Measurements from ENCODE around the gene STAG3. TPM values are rescaled to one million over a fixed set of nuclear protein-coding genes. Genes with fewer than 3 reads are reported as not detected.
"Not testable (repeated sequence)": the region's sequence is repeated elsewhere in the genome, so short reads cannot be mapped to it uniquely, and the experiment has no call there.

STAG3 gene
- total RNA-seq, 2 experiments from 2014 or later: 24.7 to 28.3 TPM

DNA sequence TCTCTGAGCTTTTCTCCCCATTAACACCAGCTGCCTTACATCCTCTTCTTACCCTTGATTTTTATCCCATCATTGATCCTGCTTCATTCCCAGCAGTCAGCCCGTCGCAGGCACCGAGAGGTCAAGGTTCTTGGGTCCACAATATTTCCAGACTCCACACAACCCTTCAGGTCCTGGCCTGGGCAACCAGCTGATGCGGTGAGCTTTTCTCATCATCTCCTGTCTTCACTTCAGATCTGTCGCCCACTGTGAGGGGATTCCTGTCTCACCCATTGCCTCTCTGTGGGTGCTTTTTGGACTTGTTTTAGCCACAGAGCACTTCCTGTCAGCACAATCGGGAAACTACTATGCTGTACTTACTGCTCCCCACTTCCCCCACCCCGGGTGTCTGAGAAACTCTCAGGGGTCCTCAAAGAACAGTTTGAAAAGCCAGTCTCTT, 33.6 kb downstream of the STAG3 start:
- H3K9me3 Mint-ChIP-seq (ENCODE audit: low read depth): no peaks in the 10 kb centered on the region
- ChIA-PET CTCF (interaction anchor here (0.6 to 2.8 kb wide), 4 partner anchors 9 to 80 kb away, joined by 3 to 15 read pairs (median 4); no protein-coding TSS in a partner anchor), POLR2A (interaction anchor here (0.7 kb wide), 1 partner anchor 70 kb away, joined by 3 read pairs; no protein-coding TSS in a partner anchor)
- intact Hi-C loops (cut with DNase I, micrococcal nuclease): no loop called here
- peaks cover 63% of the 10 kb centered on the region for H3K4me1 Mint-ChIP-seq
- peak; percentile 50 for ATAC-seq
- peak overlapping the region; percentile 54 for H3K4me3 Mint-ChIP-seq
- H3K27ac Mint-ChIP-seq: peak overlapping the region; percentile 97
- peaks cover 8% of the 10 kb centered on the region for H3K36me3 Mint-ChIP-seq (ENCODE audit: low read depth)
- H3K27me3 Mint-ChIP-seq: no peaks in the 10 kb centered on the region
- DNase-seq: peak; percentile 65

DNA sequence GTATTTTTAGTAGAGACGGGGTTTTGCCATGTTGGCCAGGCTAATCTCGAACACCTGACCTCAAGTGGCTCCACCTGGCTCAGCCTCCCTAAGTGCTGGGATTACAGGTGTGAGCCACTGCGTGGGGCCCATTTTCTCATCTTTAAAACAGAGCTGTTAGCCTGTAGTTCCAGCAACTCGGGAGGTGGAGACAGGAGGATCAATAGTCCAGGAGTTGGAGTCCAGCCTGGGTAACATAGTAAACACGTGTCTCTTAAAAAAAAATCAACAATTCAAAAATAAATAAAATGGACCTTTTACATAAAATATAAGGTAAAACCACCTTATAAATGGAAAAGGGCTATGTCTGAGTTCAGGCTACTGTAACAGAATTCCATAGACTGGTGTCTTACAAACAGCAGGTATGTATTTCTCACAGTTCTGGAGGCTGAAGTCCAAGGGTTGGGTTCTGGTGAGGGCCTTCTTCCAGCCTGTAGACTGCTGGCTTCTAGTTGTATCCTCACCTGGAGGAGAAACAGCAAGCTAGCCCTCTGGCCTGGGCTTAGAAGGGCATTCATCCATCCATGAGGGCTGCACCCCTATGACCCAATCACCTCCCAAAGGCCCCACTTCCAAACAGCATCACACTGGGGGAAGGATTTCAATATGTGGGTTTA, 35.0 kb downstream of the STAG3 start:
- intact Hi-C loops (cut with DNase I, micrococcal nuclease): no loop called here
- Mint-ChIP-seq H3K36me3 (ENCODE audit: low read depth) (peaks cover 8% of the 10 kb centered on the region), H3K4me3 (no peak overlapping the region), H3K9me3 (ENCODE audit: low read depth) (no peaks in the 10 kb centered on the region), H3K27me3 (no peaks in the 10 kb centered on the region), H3K4me1 (peaks cover 73% of the 10 kb centered on the region), H3K27ac (peak overlapping the region; percentile 14)
- POLR2A ChIA-PET: no interaction called here
- DNase-seq (no peak), ATAC-seq (no peak)
- CTCF ChIA-PET: interaction anchor here (0.5 to 0.6 kb wide), 2 partner anchors 24 to 84 kb away, joined by 3 to 4 read pairs; no protein-coding TSS in a partner anchor

DNA sequence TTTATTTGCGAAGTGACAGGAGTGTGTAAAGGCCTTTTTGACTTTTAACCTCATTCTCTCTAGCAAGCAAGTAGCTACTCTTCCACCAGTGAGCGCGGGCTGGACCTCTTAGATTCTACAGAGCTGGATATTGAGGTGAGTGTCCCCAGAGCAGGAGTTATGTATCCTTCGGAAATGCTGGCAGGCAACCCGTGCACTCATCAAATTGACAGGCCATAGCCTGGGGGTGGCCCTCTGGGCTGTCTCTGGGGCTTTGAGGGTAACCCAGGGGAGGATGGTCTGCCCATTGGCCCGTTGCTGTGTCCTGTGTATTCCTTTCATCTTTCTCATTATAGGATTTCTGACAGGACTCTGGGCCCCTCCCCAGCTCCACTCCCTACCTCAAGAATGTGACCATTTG, 36.0 kb downstream of the STAG3 start:
- no peak for ATAC-seq
- ChIA-PET POLR2A (no interaction called here), CTCF (no interaction called here)
- Mint-ChIP-seq H3K27ac (peak overlapping the region; percentile 14), H3K36me3 (ENCODE audit: low read depth) (peaks cover 8% of the 10 kb centered on the region), H3K4me3 (no peak overlapping the region), H3K27me3 (no peaks in the 10 kb centered on the region), H3K4me1 (peaks cover 69% of the 10 kb centered on the region), H3K9me3 (ENCODE audit: low read depth) (no peaks in the 10 kb centered on the region)
- no peak for DNase-seq
- intact Hi-C loops (cut with DNase I, micrococcal nuclease): no loop called here

DNA sequence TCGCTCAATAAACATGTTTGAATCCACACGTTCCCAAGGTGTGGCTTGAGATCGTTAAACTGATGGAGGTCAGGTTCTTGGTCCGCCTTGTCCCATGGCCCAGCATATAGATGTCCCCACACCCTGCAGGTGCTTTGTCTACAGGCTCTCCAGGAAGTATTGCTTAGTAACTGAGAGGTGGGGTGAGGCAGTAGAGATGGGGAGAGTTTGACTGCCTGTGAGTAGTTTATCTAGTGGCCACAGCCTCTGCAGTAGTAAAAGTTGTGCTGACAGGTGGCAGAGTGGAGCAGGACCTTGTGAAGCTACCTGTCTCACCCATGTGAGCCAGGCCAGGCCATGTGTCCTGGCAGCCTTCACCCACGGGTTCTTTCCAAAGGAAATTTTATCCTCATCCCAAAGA, 36.6 kb downstream of the STAG3 start:
- intact Hi-C loops (cut with DNase I, micrococcal nuclease); H3K9me3 Mint-ChIP-seq (ENCODE audit: low read depth); H3K4me3 Mint-ChIP-seq; CTCF ChIA-PET; ATAC-seq; H3K27me3 Mint-ChIP-seq; POLR2A ChIA-PET: not testable (repeated sequence)
- peak; percentile 32 for DNase-seq
- peaks cover 69% of the 10 kb centered on the region for H3K4me1 Mint-ChIP-seq
- peaks cover 11% of the 10 kb centered on the region for H3K36me3 Mint-ChIP-seq (ENCODE audit: low read depth)
- H3K27ac Mint-ChIP-seq: peak overlapping the region; percentile 68

DNA sequence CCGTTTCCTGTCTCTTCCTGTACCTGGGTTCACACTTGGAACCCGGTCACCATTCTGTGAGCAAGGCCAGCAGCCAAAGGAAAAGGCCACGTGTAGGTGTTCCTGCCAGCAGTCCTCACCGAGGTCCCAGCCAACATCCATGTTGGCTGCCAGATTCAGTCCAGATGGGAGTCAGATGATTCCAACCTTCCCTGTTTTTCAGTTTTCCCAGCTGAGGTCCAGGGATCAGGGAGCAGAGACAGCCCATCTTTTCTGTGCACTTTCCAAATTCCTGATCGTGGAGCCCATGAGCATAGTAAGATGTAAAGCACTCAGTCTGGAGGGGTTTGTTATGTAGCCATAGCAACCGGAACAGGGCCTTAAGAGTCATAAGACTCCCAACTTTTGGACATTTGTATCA, 38.2 kb downstream of the STAG3 start:
- ChIA-PET CTCF (interaction anchor here (0.7 to 3.1 kb wide), 5 partner anchors 26 to 87 kb away, joined by 3 to 20 read pairs (median 3); partner anchors contain the start of genes GPC2 and STAG3), POLR2A (no interaction called here)
- no peaks in the 10 kb centered on the region for H3K9me3 Mint-ChIP-seq (ENCODE audit: low read depth)
- intact Hi-C loops (cut with DNase I, micrococcal nuclease): loop anchor here (5.0 kb wide), 2 partner anchors 39 to 49 kb away; partner anchors contain the start of genes GAL3ST4 (in 1 of the 2), GPC2 (in 1 of the 2) and STAG3 (in 1 of the 2)
- H3K27me3 Mint-ChIP-seq: no peaks in the 10 kb centered on the region
- peaks cover 54% of the 10 kb centered on the region for H3K4me1 Mint-ChIP-seq
- ATAC-seq (no peak), DNase-seq (no peak)
- peak overlapping the region; percentile 4 for H3K27ac Mint-ChIP-seq
- peaks cover 21% of the 10 kb centered on the region for H3K36me3 Mint-ChIP-seq (ENCODE audit: low read depth)
- no peak overlapping the region for H3K4me3 Mint-ChIP-seq

DNA sequence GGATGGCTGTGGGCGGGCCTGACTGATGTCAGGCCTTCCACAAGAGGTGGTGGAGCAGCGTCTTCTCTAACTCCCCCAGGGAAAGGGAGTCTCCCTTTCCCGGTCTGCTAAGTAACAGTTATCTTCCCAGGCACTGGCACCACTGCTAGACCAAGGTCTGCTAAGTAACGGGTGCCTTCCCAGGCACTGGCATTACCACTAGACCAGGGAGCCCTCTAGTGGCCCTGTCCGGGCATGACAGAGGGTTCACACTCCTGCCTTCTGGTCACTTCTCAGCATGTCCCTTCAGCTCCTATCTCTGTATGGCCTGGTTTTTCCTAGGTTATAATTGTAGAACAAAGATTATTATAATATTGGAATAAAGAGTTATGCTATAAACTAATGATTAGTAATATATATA, 40.2 kb downstream of the STAG3 start:
- H3K4me1 Mint-ChIP-seq: peaks cover 49% of the 10 kb centered on the region
- intact Hi-C loops (cut with DNase I, micrococcal nuclease): loop anchor here (1.0 to 5.0 kb wide), 5 partner anchors 9 to 70 kb away; partner anchors contain the start of genes GAL3ST4 (in 1 of the 2), GPC2 (in 1 of the 2), LAMTOR4 (in 1 of the 2) and STAG3 (in 1 of the 2)
- CTCF ChIA-PET: interaction anchor here (0.6 to 3.1 kb wide), 12 partner anchors 10 to 90 kb away, joined by 3 to 20 read pairs (median 3); partner anchors contain the start of genes GAL3ST4, GPC2 and STAG3
- DNase-seq (peak; percentile 91), ATAC-seq (peak; percentile 8)
- H3K27ac Mint-ChIP-seq; H3K27me3 Mint-ChIP-seq; H3K9me3 Mint-ChIP-seq (ENCODE audit: low read depth); POLR2A ChIA-PET: not testable (repeated sequence)
- H3K36me3 Mint-ChIP-seq (ENCODE audit: low read depth): peaks cover 36% of the 10 kb centered on the region
- H3K4me3 Mint-ChIP-seq: peak overlapping the region; percentile 64

DNA sequence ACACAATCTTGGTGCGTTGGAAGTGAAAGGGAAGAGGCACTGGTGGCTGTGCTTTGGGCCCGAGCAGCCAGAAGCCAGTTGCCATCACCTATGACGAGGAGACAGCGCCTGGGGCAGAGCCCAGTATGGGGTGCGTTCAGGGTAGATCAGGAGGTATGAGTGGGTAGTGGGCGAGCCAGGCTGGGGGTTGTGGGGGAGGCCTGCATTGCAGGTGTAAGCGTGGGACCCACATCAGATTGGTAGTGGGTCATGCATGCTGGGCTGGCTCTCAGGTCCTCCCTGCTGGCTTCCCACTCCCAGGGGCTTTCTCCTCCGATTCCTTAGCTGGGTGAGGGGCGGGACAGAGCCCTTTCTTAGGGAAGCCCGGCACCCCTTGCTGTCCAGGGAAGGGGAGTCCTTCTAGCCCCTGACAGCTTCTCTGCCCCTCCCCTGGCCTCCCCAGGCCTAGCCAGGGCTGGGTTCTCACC, 41.6 kb downstream of the STAG3 start:
- DNase-seq: peak; percentile 67
- POLR2A ChIA-PET: interaction anchor here (0.7 kb wide), 1 partner anchor 42 kb away, joined by 3 read pairs; the partner anchor contains the start of gene GPC2
- H3K4me1 Mint-ChIP-seq: peaks cover 55% of the 10 kb centered on the region
- peak overlapping the region; percentile 96 for H3K4me3 Mint-ChIP-seq
- H3K9me3 Mint-ChIP-seq (ENCODE audit: low read depth): no peaks in the 10 kb centered on the region
- peak; percentile 10 for ATAC-seq
- H3K36me3 Mint-ChIP-seq (ENCODE audit: low read depth): peaks cover 49% of the 10 kb centered on the region
- no peaks in the 10 kb centered on the region for H3K27me3 Mint-ChIP-seq
- H3K27ac Mint-ChIP-seq: peak overlapping the region; percentile 90
- intact Hi-C loops (cut with DNase I, micrococcal nuclease): loop anchor here (5.0 kb wide), 2 partner anchors 42 to 52 kb away; partner anchors contain the start of genes GAL3ST4 (in 1 of the 2), GPC2 (in 1 of the 2) and STAG3 (in 1 of the 2)
- CTCF ChIA-PET: interaction anchor here (0.6 to 3.1 kb wide), 6 partner anchors 81 to 198 kb away, joined by 3 to 20 read pairs (median 3); no protein-coding TSS in a partner anchor

DNA sequence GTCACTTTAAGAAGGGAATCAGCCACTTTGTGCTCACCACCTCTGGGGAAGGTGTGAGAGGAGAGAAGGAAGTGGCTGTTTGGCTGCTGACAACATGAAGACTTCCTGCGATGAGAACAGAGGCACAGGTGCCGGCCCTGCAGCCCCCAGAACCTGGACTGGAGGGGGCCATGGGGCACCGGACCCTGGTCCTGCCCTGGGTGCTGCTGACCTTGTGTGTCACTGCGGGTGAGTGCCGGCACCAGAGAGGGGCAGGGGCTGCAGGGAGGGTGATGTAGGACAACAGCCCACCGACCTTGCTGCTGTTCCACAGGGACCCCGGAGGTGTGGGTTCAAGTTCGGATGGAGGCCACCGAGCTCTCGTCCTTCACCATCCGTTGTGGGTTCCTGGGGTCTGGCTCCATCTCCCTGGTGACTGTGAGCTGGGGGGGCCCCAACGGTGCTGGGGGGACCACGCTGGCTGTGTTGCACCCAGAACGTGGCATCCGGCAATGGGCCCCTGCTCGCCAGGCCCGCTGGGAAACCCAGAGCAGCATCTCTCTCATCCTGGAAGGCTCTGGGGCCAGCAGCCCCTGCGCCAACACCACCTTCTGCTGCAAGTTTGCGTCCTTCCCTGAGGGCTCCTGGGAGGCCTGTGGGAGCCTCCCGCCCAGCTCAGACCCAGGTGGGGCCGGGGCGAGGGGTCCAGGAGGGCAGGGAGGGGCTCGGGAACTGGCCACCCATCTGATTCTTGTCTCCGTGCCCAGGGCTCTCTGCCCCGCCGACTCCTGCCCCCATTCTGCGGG, 42.3 kb downstream of the STAG3 start, which contains the start of gene PVRIG:
TSS of gene PVRIG (plus strand) at position 149 of the 785 bp plus-strand sequence. CDS start at position 171, 22 bp downstream.
- peak within 1 kb of the TSS; percentile 90 for H3K27ac Mint-ChIP-seq
- ChIA-PET CTCF (interaction anchor here (0.6 to 1.2 kb wide), 4 partner anchors 9 to 170 kb away, joined by 3 read pairs; no protein-coding TSS in a partner anchor), POLR2A (interaction anchor here (0.6 to 0.9 kb wide), 2 partner anchors 53 to 366 kb away, joined by 3 read pairs; partner anchors contain the start of genes FBXO24 and LRCH4)
- peaks cover 53% of the 10 kb centered on the region for H3K36me3 Mint-ChIP-seq (ENCODE audit: low read depth)
- H3K27me3 Mint-ChIP-seq; H3K9me3 Mint-ChIP-seq (ENCODE audit: low read depth): not testable (repeated sequence)
- ATAC-seq: peak; percentile 11
- intact Hi-C loops (cut with DNase I, micrococcal nuclease): loop anchor here (2.0 to 5.0 kb wide), 6 partner anchors 29 to 209 kb away; partner anchors contain the start of genes GAL3ST4 (in 1 of the 2), GPC2 (in 1 of the 2), MEPCE (in 1 of the 2) and STAG3 (in 1 of the 2)
- DNase-seq: peak; percentile 73
- peaks cover 57% of the 10 kb centered on the region for H3K4me1 Mint-ChIP-seq
- H3K4me3 Mint-ChIP-seq: peak within 1 kb of the TSS; percentile 96

DNA sequence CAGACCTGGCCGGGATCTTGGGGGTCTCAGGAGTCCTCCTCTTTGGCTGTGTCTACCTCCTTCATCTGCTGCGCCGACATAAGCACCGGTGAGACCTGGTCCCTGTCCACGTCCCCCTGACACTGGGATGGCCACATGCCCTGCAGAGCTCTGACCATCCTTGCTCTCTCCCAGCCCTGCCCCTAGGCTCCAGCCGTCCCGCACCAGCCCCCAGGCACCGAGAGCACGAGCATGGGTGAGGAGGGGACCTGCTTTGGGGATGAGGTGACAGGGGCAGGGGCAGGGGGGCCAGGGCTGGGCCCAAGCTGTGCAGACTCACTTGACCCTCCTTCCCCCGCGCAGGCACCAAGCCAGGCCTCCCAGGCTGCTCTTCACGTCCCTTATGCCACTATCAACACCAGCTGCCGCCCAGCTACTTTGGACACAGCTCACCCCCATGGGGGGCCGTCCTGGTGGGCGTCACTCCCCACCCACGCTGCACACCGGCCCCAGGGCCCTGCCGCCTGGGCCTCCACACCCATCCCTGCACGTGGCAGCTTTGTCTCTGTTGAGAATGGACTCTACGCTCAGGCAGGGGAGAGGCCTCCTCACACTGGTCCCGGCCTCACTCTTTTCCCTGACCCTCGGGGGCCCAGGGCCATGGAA, 43.0 kb downstream of the STAG3 start:
- H3K4me1 Mint-ChIP-seq: peaks cover 50% of the 10 kb centered on the region
- H3K27me3 Mint-ChIP-seq: no peaks in the 10 kb centered on the region
- peak overlapping the region; percentile 96 for H3K4me3 Mint-ChIP-seq
- no peaks in the 10 kb centered on the region for H3K9me3 Mint-ChIP-seq (ENCODE audit: low read depth)
- ChIA-PET POLR2A (interaction anchor here (0.9 kb wide), 1 partner anchor 54 kb away, joined by 3 read pairs; no protein-coding TSS in a partner anchor), CTCF (interaction anchor here (0.6 to 2.2 kb wide), 5 partner anchors 10 to 171 kb away, joined by 3 to 10 read pairs (median 3); no protein-coding TSS in a partner anchor)
- H3K27ac Mint-ChIP-seq: peak overlapping the region; percentile 90
- ATAC-seq: peak; percentile 10
- no peak for DNase-seq
- H3K36me3 Mint-ChIP-seq (ENCODE audit: low read depth): peaks cover 53% of the 10 kb centered on the region
- intact Hi-C loops (cut with DNase I, micrococcal nuclease): loop anchor here (1.0 to 5.0 kb wide), 5 partner anchors 30 to 208 kb away; partner anchors contain the start of genes MEPCE (in 1 of the 2) and ZCWPW1 (in 1 of the 2)

DNA sequence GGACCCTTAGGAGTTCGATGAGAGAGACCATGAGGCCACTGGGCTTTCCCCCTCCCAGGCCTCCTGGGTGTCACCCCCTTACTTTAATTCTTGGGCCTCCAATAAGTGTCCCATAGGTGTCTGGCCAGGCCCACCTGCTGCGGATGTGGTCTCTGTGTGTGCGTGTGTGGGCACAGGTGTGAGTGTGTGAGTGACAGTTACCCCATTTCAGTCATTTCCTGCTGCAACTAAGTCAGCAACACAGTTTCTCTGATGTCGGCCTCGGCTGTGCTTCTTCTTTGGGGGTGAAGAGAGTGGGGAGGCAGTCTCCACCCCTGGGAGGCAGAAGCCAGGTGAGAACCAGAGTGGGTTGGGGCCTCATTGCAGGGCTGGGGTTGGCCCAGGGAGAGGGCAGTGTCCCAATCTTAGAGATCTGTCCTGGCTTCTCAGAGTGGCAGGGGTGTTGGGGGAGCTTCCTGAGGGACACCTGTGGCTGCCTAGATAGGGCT, 43.6 kb downstream of the STAG3 start:
- peak overlapping the region; percentile 90 for H3K27ac Mint-ChIP-seq
- intact Hi-C loops (cut with DNase I, micrococcal nuclease): loop anchor here (1.0 to 5.0 kb wide), 5 partner anchors 30 to 209 kb away; partner anchors contain the start of genes MEPCE (in 1 of the 2) and ZCWPW1 (in 1 of the 2)
- POLR2A ChIA-PET: interaction anchor here (0.5 to 1.1 kb wide), 2 partner anchors 63 to 124 kb away, joined by 4 to 5 read pairs; no protein-coding TSS in a partner anchor
- peaks cover 47% of the 10 kb centered on the region for H3K4me1 Mint-ChIP-seq
- H3K36me3 Mint-ChIP-seq (ENCODE audit: low read depth): peaks cover 54% of the 10 kb centered on the region
- ATAC-seq (peak; percentile 57), DNase-seq (peak; percentile 81)
- CTCF ChIA-PET: interaction anchor here (0.8 to 2.2 kb wide), 3 partner anchors 31 to 186 kb away, joined by 3 to 10 read pairs (median 5); no protein-coding TSS in a partner anchor
- peak overlapping the region; percentile 96 for H3K4me3 Mint-ChIP-seq
- H3K27me3 Mint-ChIP-seq: no peaks in the 10 kb centered on the region
- no peaks in the 10 kb centered on the region for H3K9me3 Mint-ChIP-seq (ENCODE audit: low read depth)
